WTC11 (cell line): ENCODE results near the gene OTOP1. TPM values are rescaled to one million over a fixed set of nuclear protein-coding genes. Genes with fewer than 3 reads are reported as not detected.
"Not testable (repeated sequence)": the region's sequence is repeated elsewhere in the genome, so short reads cannot be mapped to it uniquely, and the experiment has no call there.

Experiments used
- ATAC-seq: fragments of 200-7000 bp; cut with Tn5 transposase; 2 replicates; pipeline ENCODE4 v1.10.0; 2021; ENCODE audit warnings: mild to moderate bottlenecking, moderate library complexity
- CTCF ChIA-PET: fragments of 300-600 bp; sonication (Branson Sonifier 250); formaldehyde crosslinking; loops from one replicate; lab custom pipeline; 2021; ENCODE audit warnings: antibody characterized with exemption; lab: Charles Lee
- POLR2A ChIA-PET: fragments of 350-600 bp; sonication (Branson Sonifier 250); formaldehyde crosslinking; loops from one replicate; lab custom pipeline; 2021; ENCODE audit warnings: antibody characterized with exemption; lab: Charles Lee
- DNase-seq: peaks from one replicate; pipeline ENCODE4 v3.0.0; 2021; ENCODE audit warnings: low spot score
- H3K27ac Mint-ChIP-seq: 2 replicates; pipeline ENCODE4 v1.8.0; 2021; ENCODE audit warnings: mixed read lengths
- H3K27me3 Mint-ChIP-seq: 2 replicates; pipeline ENCODE4 v1.8.0; 2021; ENCODE audit warnings: low read depth, mild to moderate bottlenecking, moderate library complexity, mixed read lengths
- H3K36me3 Mint-ChIP-seq: 2 replicates; pipeline ENCODE4 v1.8.0; 2021; ENCODE audit warnings: mixed read lengths
- H3K4me1 Mint-ChIP-seq: 2 replicates; pipeline ENCODE4 v1.8.0; 2022; ENCODE audit warnings: mixed read lengths
- H3K4me3 Mint-ChIP-seq: 2 replicates; pipeline ENCODE4 v1.8.0; 2021; ENCODE audit warnings: mild to moderate bottlenecking, moderate library complexity, mixed read lengths
- H3K9me3 Mint-ChIP-seq: 2 replicates; pipeline ENCODE4 v1.8.0; 2021; ENCODE audit warnings: mixed read lengths
- ATF1 ChIP-seq: sonication (generic); formaldehyde crosslinking; IDR thresholded peaks from 2 replicates; pipeline ENCODE4 v1.8.1; 2023; ENCODE audit warnings: mild to moderate bottlenecking, moderate library complexity, missing genetic modification reagents
- CREM ChIP-seq: sonication (generic); formaldehyde crosslinking; IDR thresholded peaks from 2 replicates; pipeline ENCODE4 v1.8.1; 2022; ENCODE audit warnings: mild to moderate bottlenecking, missing genetic modification reagents, moderate library complexity
- E2F1 ChIP-seq: sonication (generic); formaldehyde crosslinking; IDR thresholded peaks from 2 replicates; pipeline ENCODE4 v1.8.0; 2022; ENCODE audit warnings: mild to moderate bottlenecking, missing genetic modification reagents
- EMX1 ChIP-seq: fragments of 250-450 bp; sonication (Bioruptor Pico); IDR thresholded peaks from 2 replicates; pipeline ENCODE4 v1.8.0; 2021; ENCODE audit warnings: mild to moderate bottlenecking
- FOXJ3 ChIP-seq: sonication (generic); formaldehyde crosslinking; IDR thresholded peaks from 2 replicates; pipeline ENCODE4 v1.9.0; 2021; ENCODE audit warnings: missing genetic modification reagents, mild to moderate bottlenecking, borderline replicate concordance
- HMGA2 ChIP-seq: fragments of 250-450 bp; sonication (Bioruptor Pico); IDR thresholded peaks from 2 replicates; pipeline ENCODE4 v1.4.0; 2021; ENCODE audit warnings: mild to moderate bottlenecking, moderate library complexity
- JUN ChIP-seq: sonication (generic); formaldehyde crosslinking; IDR thresholded peaks from 2 replicates; pipeline ENCODE4 v1.8.0; 2023; ENCODE audit warnings: mild to moderate bottlenecking, missing genetic modification reagents
- MXD4 ChIP-seq: fragments of 250-450 bp; sonication (Bioruptor Pico); IDR thresholded peaks from 2 replicates; pipeline ENCODE4 v1.8.0; 2021; ENCODE audit warnings: mild to moderate bottlenecking, moderate library complexity, borderline replicate concordance
- MYBL2 ChIP-seq: sonication (generic); formaldehyde crosslinking; IDR thresholded peaks from 2 replicates; pipeline ENCODE4 v1.8.1; 2023; ENCODE audit warnings: mild to moderate bottlenecking, moderate library complexity, missing genetic modification reagents
- NFATC4 ChIP-seq: fragments of 250-450 bp; sonication (Bioruptor Pico); IDR thresholded peaks from 2 replicates; pipeline ENCODE4 v1.9.0; 2021; ENCODE audit warnings: mild to moderate bottlenecking
- NFYB ChIP-seq: sonication (generic); formaldehyde crosslinking; conservative IDR thresholded peaks from 2 replicates; pipeline ENCODE4 v1.8.0; 2022; ENCODE audit warnings: low read depth, missing genetic modification reagents
- RORB ChIP-seq: fragments of 250-450 bp; sonication (Bioruptor Pico); IDR thresholded peaks from 2 replicates; pipeline ENCODE4 v1.9.0; 2021; ENCODE audit warnings: mild to moderate bottlenecking
- SMAD3 ChIP-seq: sonication (generic); formaldehyde crosslinking; IDR thresholded peaks from 2 replicates; pipeline ENCODE4 v1.8.0; 2022; ENCODE audit warnings: missing genetic modification reagents, mild to moderate bottlenecking, borderline replicate concordance
- SMAD4 ChIP-seq: sonication (generic); formaldehyde crosslinking; IDR thresholded peaks from 2 replicates; pipeline ENCODE4 v1.8.0; 2022; ENCODE audit warnings: mild to moderate bottlenecking, missing genetic modification reagents
- STAT6 ChIP-seq: sonication (generic); formaldehyde crosslinking; conservative IDR thresholded peaks from 2 replicates; pipeline ENCODE4 v1.8.1; 2023; ENCODE audit warnings: mild to moderate bottlenecking, low read depth, missing genetic modification reagents, moderate library complexity
- TCF7 ChIP-seq: sonication (generic); formaldehyde crosslinking; IDR thresholded peaks from 2 replicates; pipeline ENCODE4 v1.8.0; 2022; ENCODE audit warnings: mild to moderate bottlenecking, low read depth, missing genetic modification reagents, moderate library complexity
- ZNF416 ChIP-seq: fragments of 250-450 bp; sonication (Bioruptor Pico); IDR thresholded peaks from 2 replicates; pipeline ENCODE4 v1.9.0; 2021; ENCODE audit warnings: mild to moderate bottlenecking, inconsistent platforms
- total RNA-seq: library from RNA; stranded (reverse); gene quantifications from 3 replicates; pipeline ENCODE4 v1.2.3, GENCODE V29; 2021
- TF ChIP-seq, protein P1 (sequence below): fragments of 250-450 bp; sonication (Bioruptor Pico); conservative IDR thresholded peaks from 2 replicates; pipeline ENCODE4 v1.9.0; 2021; ENCODE audit warnings: mild to moderate bottlenecking
- TF ChIP-seq, protein P2 (sequence below): sonication (generic); formaldehyde crosslinking; IDR thresholded peaks from 2 replicates; pipeline ENCODE4 v1.8.0; 2022; ENCODE audit warnings: mild to moderate bottlenecking, missing genetic modification reagents

The OTOP1 gene
- total RNA-seq, 1 experiment from 2014 or later, result not detected

- Mint-ChIP-seq H3K27me3 (peaks cover 8% of the 10 kb centered on the region), H3K4me1 (peaks cover 14% of the 10 kb centered on the region), H3K9me3 (no peaks in the 10 kb centered on the region)
- CTCF ChIA-PET, result no interaction called here
- POLR2A ChIA-PET, result no interaction called here
- no peak for DNase-seq
- TF ChIP-seq MXD4 (CRISPR knock-in tag) (no peak), MYBL2 (CRISPR knock-in tag) (no peak), NFATC4 (no peak), ZNF416 (CRISPR knock-in tag) (no peak), SMAD3 (CRISPR knock-in tag) (no peak), STAT6 (CRISPR knock-in tag) (no peak), FOXJ3 (no peak), EMX1 (CRISPR knock-in tag) (no peak), HMGA2 (CRISPR knock-in tag) (no peak), SMAD4 (no peak)
- TF ChIP-seq, protein P1, sequence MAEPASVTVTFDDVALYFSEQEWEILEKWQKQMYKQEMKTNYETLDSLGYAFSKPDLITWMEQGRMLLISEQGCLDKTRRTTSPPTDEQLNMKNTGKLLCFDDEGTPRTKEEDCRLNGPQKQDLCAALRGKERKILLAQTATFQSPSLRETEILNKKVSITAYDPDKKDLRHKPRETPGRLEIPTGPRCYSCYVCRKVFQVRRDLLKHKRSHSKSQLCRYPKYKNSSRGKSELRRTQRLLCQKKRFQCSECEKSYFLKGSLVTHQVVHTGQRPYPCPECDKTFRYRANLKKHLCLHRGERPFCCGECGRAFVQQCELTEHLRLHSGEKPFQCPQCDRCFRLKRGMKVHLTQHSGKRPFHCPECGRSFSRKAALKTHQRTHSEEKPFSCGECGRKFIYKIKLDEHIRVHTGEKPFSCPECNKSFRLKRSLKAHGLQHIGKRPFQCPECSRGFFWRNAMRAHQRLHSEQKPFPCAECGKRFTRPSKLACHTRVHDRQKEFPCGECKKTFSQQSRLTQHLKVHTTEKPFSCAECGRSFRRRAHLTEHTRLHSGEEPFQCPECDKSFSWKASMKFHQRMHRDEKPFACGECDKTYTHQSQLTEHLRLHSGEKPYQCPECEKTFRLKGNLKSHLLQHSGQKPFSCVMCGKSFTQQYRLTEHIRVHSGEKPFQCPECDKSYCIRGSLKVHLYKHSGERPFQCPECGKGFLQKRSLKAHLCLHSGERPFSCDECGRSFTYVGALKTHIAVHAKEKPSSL (CRISPR knock-in tag), result no peak
- TF ChIP-seq, protein P2, sequence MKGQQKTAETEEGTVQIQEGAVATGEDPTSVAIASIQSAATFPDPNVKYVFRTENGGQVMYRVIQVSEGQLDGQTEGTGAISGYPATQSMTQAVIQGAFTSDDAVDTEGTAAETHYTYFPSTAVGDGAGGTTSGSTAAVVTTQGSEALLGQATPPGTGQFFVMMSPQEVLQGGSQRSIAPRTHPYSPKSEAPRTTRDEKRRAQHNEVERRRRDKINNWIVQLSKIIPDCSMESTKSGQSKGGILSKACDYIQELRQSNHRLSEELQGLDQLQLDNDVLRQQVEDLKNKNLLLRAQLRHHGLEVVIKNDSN (CRISPR knock-in tag), result no peak
- TF ChIP-seq, all 79 proteins: peak for 0
- Mint-ChIP-seq H3K4me3 (peak overlapping the region; percentile 24; the same call in 1 of the 2 replicates), H3K36me3 (peaks cover 11% of the 10 kb centered on the region), H3K27ac (no peak overlapping the region)
- no peak for ATAC-seq
These were observed 23.1 kb upstream of the OTOP1 start for GRCh38 chr4:4249866-4250265.

DNA sequence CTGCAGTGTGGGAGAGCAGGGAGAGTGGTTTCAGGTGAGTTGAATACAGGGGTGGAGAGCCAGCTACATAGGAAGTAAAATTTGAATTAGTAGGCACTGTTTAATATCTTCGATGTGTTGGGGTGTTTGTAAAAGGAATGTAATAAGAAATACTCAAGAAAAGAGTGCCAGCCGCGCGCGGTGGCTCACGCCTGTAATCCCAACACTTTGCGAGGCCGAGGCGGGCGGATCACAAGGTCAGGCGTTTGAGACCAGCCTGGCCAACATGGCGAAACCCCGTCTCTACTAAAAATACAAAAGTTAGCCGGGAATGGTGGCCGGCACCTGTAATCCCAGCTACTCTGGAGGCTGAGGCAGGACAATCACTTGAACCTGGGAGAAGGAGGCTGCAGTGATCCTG is 22.6 kb upstream of the OTOP1 start:
- POLR2A ChIA-PET, ATAC-seq, H3K9me3 Mint-ChIP-seq, DNase-seq, H3K27me3 Mint-ChIP-seq: not testable (repeated sequence)
- H3K27ac Mint-ChIP-seq, result peak overlapping the region; percentile 99; the same call in 1 of the 2 replicates
- peak overlapping the region; percentile 97 for H3K4me3 Mint-ChIP-seq
- CTCF ChIA-PET, result interaction anchor here (1.9 kb wide), 1 partner anchor 78 kb away, joined by 6 read pairs; no protein-coding TSS in a partner anchor
- peaks cover 15% of the 10 kb centered on the region for H3K36me3 Mint-ChIP-seq
- peaks cover 14% of the 10 kb centered on the region for H3K4me1 Mint-ChIP-seq

DNA sequence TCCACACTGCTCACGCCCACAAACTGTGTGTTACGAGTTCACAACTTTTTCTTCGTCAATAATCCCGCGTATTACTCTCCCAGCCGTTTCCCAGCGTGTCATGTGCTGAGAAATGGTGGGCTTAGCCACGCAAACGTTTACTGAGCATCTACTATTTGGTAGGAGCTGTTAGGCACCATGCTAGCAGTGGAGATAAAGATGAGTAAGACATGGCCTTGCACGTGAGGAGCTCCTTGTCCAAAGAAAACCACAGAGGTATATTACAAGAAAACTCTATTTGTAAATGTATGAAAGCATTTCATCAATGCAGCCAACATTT is 22.1 kb upstream of the OTOP1 start:
- peaks cover 14% of the 10 kb centered on the region for H3K4me1 Mint-ChIP-seq

More for the DNA sequence above, 22.1 kb upstream of the OTOP1 start:
- Mint-ChIP-seq H3K4me3 (peak overlapping the region; percentile 97), H3K36me3 (peaks cover 18% of the 10 kb centered on the region), H3K27ac (peak overlapping the region; percentile 99), H3K9me3 (no peaks in the 10 kb centered on the region), H3K27me3 (peaks cover 8% of the 10 kb centered on the region)
- no peak for ATAC-seq
- TF ChIP-seq EMX1 (CRISPR knock-in tag) (no peak), RORB (CRISPR knock-in tag) (no peak), E2F1 (CRISPR knock-in tag) (no peak), JUN (no peak), NFYB (CRISPR knock-in tag) (no peak), ATF1 (CRISPR knock-in tag) (no peak), CREM (CRISPR knock-in tag) (no peak), TCF7 (CRISPR knock-in tag) (no peak), MYBL2 (CRISPR knock-in tag) (no peak)
- ChIA-PET POLR2A (no interaction called here), CTCF (interaction anchor here (1.2 to 1.9 kb wide), 2 partner anchors 79 to 142 kb away, joined by 3 to 6 read pairs; no protein-coding TSS in a partner anchor)
- no peak for DNase-seq
